HCT116 (cell line): Measurements from ENCODE around the gene MEF2D.

Experiments used
- TCF7L2 ChIP-seq: IDR thresholded peaks from 2 replicates; pipeline ENCODE4 v1.7.0; 2011; ENCODE audit warnings: borderline replicate concordance, inconsistent platforms; ENCODE audit not compliant: insufficient read depth, insufficient read length; ENCODE audit errors: extremely low read depth
- TF ChIP-seq, protein P1 (sequence below), 3 experiments: fragments of 200-600 bp in 1 of 3; sonication (generic) in 1 of 3; IDR thresholded peaks in 2 of 3; conservative IDR thresholded peaks in 1 of 3; 2 replicates each; pipeline ENCODE4 v1.5.1; 2012 to 2017; ENCODE audit warnings: low read depth in 2 of 3, low read length in 2 of 3, antibody characterized with exemption in 1 of 3, borderline replicate concordance in 1 of 3, control low read depth in 1 of 3, mild to moderate bottlenecking in 1 of 3, mixed read lengths in 1 of 3, mixed run types in 1 of 3, moderate library complexity in 1 of 3; ENCODE audit not compliant: insufficient read depth in 1 of 3

DNA sequence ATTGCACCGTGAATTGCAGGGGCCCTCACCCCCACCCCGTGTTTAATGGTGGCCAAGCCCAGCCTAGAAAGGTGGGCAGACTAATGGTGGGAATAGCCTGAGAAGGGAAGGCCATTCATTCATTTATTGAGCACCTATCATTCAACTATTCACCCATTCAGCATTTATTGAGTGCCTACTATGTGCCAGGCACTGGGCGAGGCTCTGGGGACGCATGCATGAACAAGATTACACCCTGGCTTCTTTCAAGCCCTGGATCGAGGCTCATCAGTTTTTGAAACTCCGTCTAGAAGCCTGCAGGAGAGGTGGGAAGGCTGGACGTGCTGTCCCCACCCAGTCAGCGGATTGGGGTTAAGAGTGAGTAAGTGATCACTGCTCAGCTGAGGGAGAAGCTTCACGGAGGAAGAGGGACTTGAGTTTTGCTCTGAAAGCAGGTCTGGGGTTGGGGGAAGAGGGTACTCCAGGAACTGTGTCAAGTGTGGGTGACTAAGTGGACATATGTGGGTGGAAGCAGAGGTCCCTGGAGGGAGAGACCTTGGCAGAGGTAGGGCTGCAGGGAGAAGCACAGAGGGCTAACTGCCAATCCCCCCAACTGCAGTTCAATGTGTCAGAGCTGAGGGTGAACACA lies 35.6 kb downstream of the MEF2D start:
- TF ChIP-seq, protein P1, sequence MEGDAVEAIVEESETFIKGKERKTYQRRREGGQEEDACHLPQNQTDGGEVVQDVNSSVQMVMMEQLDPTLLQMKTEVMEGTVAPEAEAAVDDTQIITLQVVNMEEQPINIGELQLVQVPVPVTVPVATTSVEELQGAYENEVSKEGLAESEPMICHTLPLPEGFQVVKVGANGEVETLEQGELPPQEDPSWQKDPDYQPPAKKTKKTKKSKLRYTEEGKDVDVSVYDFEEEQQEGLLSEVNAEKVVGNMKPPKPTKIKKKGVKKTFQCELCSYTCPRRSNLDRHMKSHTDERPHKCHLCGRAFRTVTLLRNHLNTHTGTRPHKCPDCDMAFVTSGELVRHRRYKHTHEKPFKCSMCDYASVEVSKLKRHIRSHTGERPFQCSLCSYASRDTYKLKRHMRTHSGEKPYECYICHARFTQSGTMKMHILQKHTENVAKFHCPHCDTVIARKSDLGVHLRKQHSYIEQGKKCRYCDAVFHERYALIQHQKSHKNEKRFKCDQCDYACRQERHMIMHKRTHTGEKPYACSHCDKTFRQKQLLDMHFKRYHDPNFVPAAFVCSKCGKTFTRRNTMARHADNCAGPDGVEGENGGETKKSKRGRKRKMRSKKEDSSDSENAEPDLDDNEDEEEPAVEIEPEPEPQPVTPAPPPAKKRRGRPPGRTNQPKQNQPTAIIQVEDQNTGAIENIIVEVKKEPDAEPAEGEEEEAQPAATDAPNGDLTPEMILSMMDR (IDR thresholded peaks at IDR 0.05 in 2 of 3, conservative IDR thresholded peaks at IDR 0.05 in 1 of 3; ENCODE audit: borderline replicate concordance in 1 of 3, insufficient read depth in 1 of 3, low read depth in 2 of 3, low read length in 2 of 3), result no peak
- TF ChIP-seq TCF7L2, result no peak
